ENCODE data around the gene PVALB.
A peak's percentile ranks its signal among the peaks of the same experiment; 100 is the strongest.

PVALB gene

GRCh38 chr22:36809351-36809750 lies 7.5 kb downstream of the PVALB start:
- no peak for DNase-seq

- DNase-seq: no peak
These were observed 8.0 kb downstream of the PVALB start for GRCh38 chr22:36808721-36809344.

- DNase-seq: peak; percentile 21 to 32 (median 22)
These were observed 9.2 kb downstream of the PVALB start for GRCh38 chr22:36807627-36808026.

- DNase-seq: peak; percentile 39 to 58 (median 56)
These were observed 10.0 kb downstream of the PVALB start for GRCh38 chr22:36806835-36807234.

- no peak for DNase-seq
These were observed 13.5 kb downstream of the PVALB start for GRCh38 chr22:36803358-36803757.

GRCh38 chr22:36798674-36799066 lies 18.2 kb downstream of the PVALB start:
- DNase-seq: no peak

- DNase-seq: no peak
These were observed 18.7 kb downstream of the PVALB start for GRCh38 chr22:36797911-36798673.

GRCh38 chr22:36797374-36797773 lies 19.5 kb downstream of the PVALB start:
- no peak for DNase-seq

GRCh38 chr22:36796552-36797175 lies 20.2 kb downstream of the PVALB start:
- no peak for DNase-seq

GRCh38 chr22:36795633-36796032 lies 21.2 kb downstream of the PVALB start:
- DNase-seq: no peak

GRCh38 chr22:36790648-36791047 lies 26.2 kb downstream of the PVALB start:
- peak; percentile 27 to 42 (median 32) for DNase-seq

- no peak for DNase-seq
These were observed 29.4 kb downstream of the PVALB start for GRCh38 chr22:36787204-36787988.

- DNase-seq: no peak
These were observed 33.1 kb downstream of the PVALB start for GRCh38 chr22:36783743-36784142.

GRCh38 chr22:36781656-36782627 lies 34.9 kb downstream of the PVALB start:
- DNase-seq: peak; percentile 88 to 91 (median 89)

- no peak for DNase-seq
These were observed 38.8 kb downstream of the PVALB start for GRCh38 chr22:36778020-36778419.

GRCh38 chr22:36776722-36777121 lies 40.1 kb downstream of the PVALB start:
- no peak for DNase-seq

- peak; percentile 99 to 100 (median 100) for DNase-seq
These were observed 40.7 kb downstream of the PVALB start, which contains the start of gene IFT27 for GRCh38 chr22:36775964-36776669. Gene IFT27, minus strand, starts transcription at chr22:36776119. Its CDS starts 412 bp downstream, at chr22:36775707.

- peak in 1 of 3 donors; percentile 13 for DNase-seq
These were observed 41.3 kb downstream of the PVALB start for GRCh38 chr22:36775586-36775963.

GRCh38 chr22:36773935-36774334 lies 42.9 kb downstream of the PVALB start:
- DNase-seq: peak; percentile 73 to 83 (median 82)

GRCh38 chr22:36772451-36772850 lies 44.4 kb downstream of the PVALB start:
- DNase-seq: peak in 1 of 3 donors; percentile 17

Measured in suppressor macrophage treated with lipopolysaccharide for 1 hour (primary cell).